ENCODE data around the gene CCT8L2. TPM values are rescaled to one million over a fixed set of nuclear protein-coding genes. Genes with fewer than 3 reads are reported as not detected.

CCT8L2 gene
- total and polyA plus RNA-seq, 2 of the 8 experiments (the other 6 are each of a cell fraction or from before 2014, with no cell fraction given) = not detected

DNA sequence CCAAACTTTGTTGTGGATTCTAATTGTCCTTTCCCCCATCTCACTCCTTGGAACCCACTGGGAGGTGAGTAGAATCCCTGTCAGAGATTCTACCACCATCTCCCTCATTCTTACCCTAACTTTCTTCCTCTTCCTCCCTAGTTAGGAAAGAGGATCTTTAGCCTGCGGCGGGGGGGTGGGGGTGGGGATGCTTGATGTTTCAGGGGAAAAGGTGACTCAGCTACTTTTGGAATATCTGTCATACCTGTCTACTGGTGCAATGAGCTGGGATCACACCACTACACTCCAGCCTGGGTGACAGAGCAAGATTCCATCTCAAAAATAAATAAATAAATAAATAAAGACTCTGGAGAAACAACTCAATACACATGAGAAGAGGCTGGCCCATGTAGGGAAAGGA, 6.4 kb downstream of the CCT8L2 start:
- Histone ChIP-seq H3K23ac (ENCODE audit: insufficient read length) (no peak overlapping the region), H3K23me2 (ENCODE audit: low read depth, low read length) (no peaks in the 10 kb centered on the region), H3K4me1 (replicated peaks in 1 of 4; ENCODE audit: control insufficient read depth in 3 of 4, insufficient read depth in 4 of 4, low read length in 3 of 4) (no peaks in the 10 kb centered on the region), H3K4ac (replicated peaks; ENCODE audit: insufficient read length, low read depth, low read length) (no peak overlapping the region), H2BK120ac (replicated peaks; ENCODE audit: low read depth, low read length) (no peak overlapping the region), H2BK12ac (ENCODE audit: low read depth, low read length) (no peak overlapping the region), H3K56ac (replicated peaks; ENCODE audit: insufficient read length, low read depth, low read length) (no peak overlapping the region), H4K91ac (replicated peaks; ENCODE audit: insufficient read length, low read length) (no peak overlapping the region), H4K5ac (ENCODE audit: insufficient read length, low read depth, low read length) (no peak overlapping the region), H3K36me3 (ENCODE audit: control insufficient read depth in 2 of 4, insufficient read depth in 4 of 4, low read length in 3 of 4) (no peaks in the 10 kb centered on the region), H3K4me2 (ENCODE audit: insufficient read depth in 1 of 2, low read depth in 2 of 2, low read length in 2 of 2) (no peak overlapping the region), H3K9ac (replicated peaks in 1 of 4; ENCODE audit: extremely low read depth in 1 of 4, low read depth in 3 of 4, low read length in 3 of 4) (no peak overlapping the region), H2BK20ac (ENCODE audit: low read length) (no peak overlapping the region), H3K4me3 (ENCODE audit: extremely low read depth in 1 of 4, insufficient read depth in 2 of 4, low read depth in 3 of 4, low read length in 4 of 4) (no peak overlapping the region), H3K14ac (ENCODE audit: insufficient read length) (no peak overlapping the region), H3K18ac (ENCODE audit: extremely low read depth, low read length) (no peak overlapping the region), H2AFZ (ENCODE audit: low read length) (no peak overlapping the region), H4K20me1 (replicated peaks in 1 of 2; ENCODE audit: control insufficient read depth in 1 of 2, insufficient read depth in 2 of 2, low read length in 2 of 2) (no peaks in the 10 kb centered on the region), H4K8ac (ENCODE audit: extremely low read depth, insufficient read depth, low read length) (no peak overlapping the region), H2AK5ac (ENCODE audit: low read depth, low read length) (no peak overlapping the region), H3K9me3 (ENCODE audit: insufficient read depth in 2 of 2, low read depth in 1 of 2, low read length in 1 of 2) (peaks cover 5 to 68% of the 10 kb centered on the region in 2 experiments), H3K79me2 (ENCODE audit: control insufficient read depth in 1 of 2, insufficient read depth in 2 of 2, low read length in 2 of 2) (no peaks in the 10 kb centered on the region), H3K79me1 (ENCODE audit: low read depth, low read length) (no peaks in the 10 kb centered on the region), H3K27me3 (replicated peaks in 1 of 4; ENCODE audit: control insufficient read depth in 3 of 4, extremely low read depth in 1 of 4, insufficient read depth in 3 of 4, low read length in 3 of 4) (no peaks in the 10 kb centered on the region), H3K27ac (ENCODE audit: low read depth, low read length) (no peak overlapping the region), H2BK5ac (ENCODE audit: low read depth, low read length) (no peak overlapping the region), H2BK15ac (ENCODE audit: low read length) (no peak overlapping the region)
- 88% methylated on average over 2 of the region's 2 CpGs; no CpG with 5 or more reads in 1 of the 2 experiments for WGBS, 2 experiments (ENCODE audit: extremely low coverage in 1 of 2, insufficient coverage in 1 of 2, insufficient read length in 1 of 2, insufficient replicate concordance in 2 of 2, low coverage in 1 of 2, low lambda C conversion rate in 2 of 2, missing lambda C conversion rate in 1 of 2)
- ChIA-PET POLR2A (ENCODE audit: partially characterized antibody) (no interaction called here), CTCF (ENCODE audit: partially characterized antibody) (no interaction called here)
- DNase-seq (ENCODE audit: low read depth in 1 of 2, low spot score in 2 of 2) (no peak), FAIRE-seq (no peak)
- no peak for TF ChIP-seq RXRA (IDR thresholded peaks at IDR 0.05; ENCODE audit: insufficient read depth, low read depth, low read length)

Measured in H1 (cell line).